Measurements from ENCODE around the gene NUP98.

Gene NUP98

DNA sequence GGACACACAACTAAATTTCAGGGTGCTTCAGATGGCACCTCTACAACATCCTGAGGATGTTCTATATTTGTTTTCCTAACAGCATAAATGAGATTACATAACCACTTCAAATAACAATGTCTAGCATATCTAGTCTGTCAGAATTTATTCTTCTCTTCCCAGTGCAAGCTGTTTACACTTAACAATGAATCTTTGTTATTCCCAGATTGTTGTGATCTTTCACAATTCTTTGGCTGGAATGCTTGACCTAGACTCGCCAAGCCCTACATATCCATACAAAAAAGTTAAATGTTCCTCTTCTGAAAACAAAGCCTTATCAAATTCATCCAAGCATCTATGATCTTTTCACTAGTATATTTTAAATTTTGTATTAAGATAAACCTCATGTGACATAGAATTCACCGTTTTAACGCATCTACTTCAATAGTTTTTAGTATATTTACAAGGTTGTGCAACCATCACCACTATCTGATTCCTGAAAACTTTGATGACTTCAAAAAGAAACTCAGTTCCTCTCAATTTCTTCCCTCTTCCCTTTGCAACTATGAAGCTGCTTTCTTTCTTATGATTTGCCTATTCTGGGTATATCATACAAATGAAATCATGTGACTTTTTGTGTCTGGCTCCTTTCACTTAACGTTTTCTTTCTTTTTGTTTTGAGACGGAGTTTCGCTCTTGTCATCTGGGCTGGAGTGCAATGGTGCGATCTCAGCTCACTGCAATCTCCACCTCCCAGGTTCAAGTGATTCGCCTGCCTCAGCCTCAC lies 64.5 kb downstream of the NUP98 start:
- no peak for DNase-seq

DNA sequence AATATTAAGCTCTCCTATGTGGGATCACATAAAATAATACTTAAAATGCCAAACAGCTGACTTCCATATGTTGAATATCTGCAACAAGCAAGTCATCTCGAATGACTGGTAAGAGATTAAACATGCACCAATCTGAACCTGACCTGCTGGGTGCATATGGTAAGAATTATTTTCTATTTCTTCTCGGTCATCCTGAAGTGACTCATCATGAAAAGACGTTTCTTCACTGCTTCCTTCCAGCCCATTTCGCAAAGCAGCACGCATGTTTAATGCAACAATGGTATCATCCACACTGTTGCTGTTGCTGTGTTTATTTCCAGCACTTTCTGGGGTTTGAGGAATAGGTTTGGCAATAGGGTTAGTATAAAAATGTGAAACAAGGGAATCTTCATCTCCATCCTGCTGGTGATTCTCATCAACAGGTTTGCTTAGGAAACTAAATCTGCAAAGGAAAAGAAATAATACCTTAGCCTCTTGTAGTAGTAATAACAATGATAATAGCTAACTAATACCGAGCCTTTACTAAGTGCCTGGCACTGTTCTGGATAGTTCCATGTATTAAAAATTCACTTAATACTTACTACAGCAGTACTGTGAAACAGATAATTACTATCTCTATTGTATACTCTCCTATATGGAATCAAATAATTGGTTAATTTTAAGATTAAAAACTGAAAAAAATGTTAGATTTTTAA lies 74.2 kb downstream of the NUP98 start:
- DNase-seq: no peak

DNA sequence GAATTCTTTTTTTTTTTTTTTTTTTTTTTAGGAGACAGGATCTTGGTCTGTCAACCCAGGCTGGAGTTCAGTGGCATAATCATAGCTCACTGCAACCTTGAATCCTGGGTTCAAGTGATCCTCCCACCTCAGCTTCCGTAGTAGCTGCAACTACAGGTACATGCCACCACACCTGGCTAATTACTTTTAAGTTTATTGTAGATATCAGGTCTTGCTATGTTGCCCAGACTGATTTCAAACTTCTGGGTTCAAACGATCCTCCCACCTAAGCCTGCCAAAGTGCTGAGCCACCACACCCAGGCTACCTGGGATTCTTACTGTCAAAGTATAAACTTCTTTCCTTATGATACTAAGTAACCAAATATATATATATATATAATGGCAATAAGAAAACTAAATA lies 75.3 kb downstream of the NUP98 start:
- no peak for DNase-seq

DNA sequence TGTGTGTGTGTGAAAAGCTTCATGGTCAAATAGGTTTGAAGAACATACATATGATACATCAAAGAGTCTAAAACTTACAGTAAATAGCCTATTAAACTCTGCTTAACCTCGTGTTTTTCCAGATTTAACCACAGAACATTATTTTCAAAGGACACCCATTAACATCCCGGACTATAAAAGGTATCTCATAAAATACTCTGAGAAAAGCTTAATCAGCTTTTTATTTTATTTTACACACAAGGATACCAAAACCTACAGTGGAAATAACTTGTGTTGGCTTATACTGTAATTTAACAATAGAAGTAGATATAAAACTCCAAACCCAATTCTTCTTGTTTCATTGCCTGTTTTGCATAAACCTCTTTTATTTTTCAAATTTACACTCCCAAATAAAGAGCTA lies 76.4 kb downstream of the NUP98 start:
- no peak for DNase-seq

DNA sequence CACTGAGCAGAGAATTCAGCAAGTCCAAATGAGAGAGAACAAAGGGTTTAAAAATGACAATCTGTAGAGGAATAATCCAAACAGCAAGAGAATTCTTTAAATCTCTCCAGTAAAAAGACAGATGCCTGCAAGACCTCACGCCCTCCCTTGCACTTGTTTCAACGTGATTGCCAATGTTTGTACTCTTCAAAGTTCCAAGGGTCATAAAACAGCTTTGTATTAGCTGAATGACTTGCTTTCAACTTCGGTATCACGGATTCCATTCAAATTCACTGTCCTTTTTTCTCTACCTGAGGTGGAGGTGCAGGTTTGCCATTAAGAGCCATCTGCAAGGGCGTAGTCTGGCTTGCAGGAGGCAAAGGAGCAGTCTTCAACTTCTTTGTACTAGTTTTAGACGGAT lies 85.1 kb downstream of the NUP98 start:
- DNase-seq: no peak

DNA sequence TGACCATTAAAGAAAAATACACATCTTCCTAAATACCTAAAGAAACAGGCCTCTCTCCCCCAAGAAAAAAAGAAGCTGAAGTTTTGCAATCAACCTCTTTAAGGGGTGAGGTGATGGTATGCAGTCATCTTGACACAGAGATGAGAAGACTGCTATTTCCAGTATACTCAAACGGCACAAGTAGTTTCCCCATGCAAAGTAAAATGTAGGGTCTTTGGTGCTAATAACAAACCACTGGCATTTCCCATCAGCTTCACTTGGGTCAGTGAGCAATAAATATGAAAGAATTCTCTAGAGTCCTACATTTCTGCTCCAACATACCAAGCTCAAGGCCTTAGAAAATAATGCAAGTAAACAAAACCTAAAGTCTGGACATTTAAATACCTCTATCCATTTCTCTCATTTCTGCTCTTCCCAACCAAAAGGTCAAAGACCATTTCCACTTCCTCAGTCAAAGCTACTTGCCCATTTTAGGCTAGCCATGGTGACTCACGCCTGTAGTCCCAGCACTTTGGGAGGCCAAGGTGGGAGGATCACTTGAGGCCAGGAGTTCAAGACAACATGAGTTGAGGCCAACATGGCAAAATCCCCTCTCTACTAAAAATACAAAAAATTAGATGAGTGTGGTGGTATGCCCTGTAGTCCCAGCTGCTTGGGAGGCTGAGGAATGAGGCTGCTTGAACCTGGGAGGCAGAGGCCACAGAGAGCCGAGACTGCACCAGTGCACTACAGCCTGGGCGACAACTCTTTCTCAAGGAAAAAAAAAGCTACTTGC lies 86.7 kb downstream of the NUP98 start:
- no peak for DNase-seq

DNA sequence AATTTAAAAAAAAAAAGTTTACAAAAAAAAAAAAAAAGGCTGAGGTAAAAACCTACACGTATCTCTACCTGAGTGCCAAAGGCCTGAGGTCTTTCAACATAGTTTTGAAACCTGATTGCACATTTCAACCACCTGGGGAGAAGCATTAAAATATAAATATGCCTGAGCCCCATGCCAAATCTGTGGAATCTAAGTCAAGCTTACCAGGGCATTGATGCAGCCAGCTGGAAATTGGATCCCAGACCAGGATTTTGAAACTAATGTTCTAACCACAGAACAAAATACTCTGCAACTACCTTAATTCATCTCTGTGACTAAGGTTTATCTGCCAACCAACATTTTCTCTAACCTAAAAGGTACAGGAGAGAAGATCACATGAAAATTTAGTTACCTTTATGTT lies 87.4 kb downstream of the NUP98 start:
- no peak for DNase-seq

DNA sequence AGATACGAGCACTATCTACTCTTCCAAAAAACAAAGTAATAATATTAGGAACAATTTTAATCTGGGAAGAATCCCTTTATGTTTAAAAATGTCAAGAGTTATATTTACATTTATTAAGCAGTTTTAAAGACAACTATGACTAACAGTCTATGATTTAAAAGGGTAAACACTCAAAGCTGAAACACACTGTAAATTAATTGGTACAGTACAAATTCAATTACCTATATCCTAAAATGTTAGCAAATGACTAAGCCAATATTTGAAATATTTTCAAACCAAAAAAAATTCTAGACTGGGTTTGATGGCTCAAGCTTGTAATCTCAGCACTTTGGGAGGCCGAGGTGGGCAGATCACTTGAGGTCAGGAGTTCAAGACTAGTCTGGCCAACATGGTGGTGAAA lies 90.2 kb downstream of the NUP98 start:
- no peak for DNase-seq

DNA sequence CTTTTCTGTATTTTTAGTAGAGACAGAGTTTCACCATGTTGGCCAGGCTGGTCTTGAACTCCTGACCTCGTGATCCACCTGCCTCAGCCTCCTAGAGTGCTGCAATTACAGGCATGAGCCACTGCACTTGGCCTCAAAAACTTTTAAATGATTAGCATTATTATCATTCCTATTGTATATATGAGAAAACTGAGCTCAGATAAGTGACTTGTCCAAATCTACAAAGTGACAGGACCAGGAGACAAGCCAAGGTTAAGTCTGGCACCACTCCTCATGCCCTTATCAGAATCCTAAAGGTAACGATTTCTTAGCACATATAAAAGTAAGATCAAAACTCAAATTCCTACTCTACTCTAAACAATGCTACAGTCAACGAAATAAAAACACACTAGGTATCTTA lies 94.0 kb downstream of the NUP98 start:
- DNase-seq: no peak

DNA sequence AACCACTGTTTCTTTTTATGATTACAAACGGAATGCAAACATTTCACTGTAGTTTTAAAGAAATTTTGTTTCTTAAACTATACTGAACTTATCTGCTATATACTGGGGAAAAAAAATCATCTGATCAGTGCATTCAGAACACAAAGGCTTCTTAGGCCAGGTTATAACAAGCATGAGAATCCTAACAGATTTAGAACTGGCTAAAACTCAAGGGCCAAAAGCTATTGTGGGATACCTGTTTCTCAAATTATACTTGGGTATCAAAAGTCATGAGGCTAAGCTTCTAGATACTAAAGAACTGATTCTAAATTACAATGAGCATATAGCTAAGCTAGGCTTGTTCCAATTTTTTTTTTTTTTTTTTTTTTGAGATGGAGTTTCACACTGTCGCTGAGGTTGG lies 96.4 kb downstream of the NUP98 start:
- DNase-seq: no peak

DNA sequence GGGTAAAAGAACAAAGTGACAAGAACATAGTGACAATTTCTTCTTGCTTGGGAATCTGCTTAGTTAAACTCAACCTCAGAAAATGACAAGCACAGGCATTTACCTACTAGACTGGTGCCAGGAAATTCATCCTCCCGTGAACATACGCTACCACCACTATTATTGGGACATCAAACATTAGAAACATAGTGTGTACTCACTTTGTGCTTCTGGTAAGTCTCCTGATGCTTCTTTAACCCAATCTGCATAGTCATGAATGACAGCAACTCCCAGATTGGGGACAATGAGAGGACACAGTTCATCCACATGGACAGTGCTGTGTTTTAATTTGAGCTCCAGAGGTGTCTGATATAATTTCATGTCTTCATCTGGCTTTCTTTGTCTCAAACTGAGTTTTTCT lies 96.9 kb downstream of the NUP98 start:
- no peak for DNase-seq

DNA sequence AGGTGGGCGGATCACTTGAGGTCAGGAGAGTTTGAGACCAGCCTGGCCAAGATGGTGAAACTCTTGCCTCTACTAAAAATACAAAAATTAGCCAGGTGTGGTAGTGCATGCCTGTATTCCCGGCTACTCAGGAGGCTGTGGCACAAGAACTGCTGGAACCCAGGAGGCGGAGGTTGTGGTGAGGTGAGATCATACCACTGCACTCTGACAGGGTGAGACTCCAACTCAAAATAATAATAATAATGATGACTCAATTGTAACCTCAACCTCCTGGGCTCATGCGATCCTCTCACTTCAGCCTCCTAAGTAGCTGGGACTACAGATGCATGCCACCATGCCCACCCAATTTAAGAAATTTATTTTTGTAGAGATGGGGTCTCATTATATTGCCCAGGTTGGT lies 110.6 kb downstream of the NUP98 start:
- no peak for DNase-seq

DNA sequence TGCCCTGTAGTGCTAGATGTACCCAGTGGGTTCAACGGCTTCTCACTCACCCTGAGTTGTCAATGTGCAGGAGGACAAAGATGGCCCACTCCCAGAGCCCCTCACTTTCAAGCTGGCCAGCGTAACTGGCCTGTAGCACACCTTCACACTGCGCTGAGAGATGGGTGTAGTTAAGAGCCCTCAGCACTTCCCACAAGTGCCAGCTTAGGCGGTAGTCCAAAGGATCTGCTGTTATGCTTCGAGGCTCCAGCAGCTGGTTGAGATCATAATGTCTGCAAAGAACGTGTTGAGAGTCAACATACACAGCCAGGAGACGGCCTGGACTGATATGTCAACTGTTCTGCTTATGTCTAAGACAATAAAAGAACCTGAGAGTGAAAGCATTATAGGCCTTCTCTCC lies 111.4 kb downstream of the NUP98 start:
- no peak for DNase-seq

DNA sequence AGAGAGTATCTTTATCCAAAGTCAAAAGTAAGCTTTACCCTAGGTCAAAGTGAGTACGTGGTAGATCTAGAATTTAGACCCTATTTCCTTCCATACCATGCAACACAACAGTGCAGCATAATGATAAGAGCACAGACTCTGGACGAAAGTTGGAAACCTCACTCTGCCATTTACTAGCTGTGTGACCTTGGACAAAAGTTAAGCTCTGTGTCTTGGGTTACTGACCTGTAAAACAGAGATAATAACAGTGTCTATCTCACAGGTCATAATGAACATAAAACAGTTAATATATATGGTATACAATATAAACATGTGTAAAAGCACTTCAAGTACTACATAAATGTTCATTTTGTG lies 112.6 kb downstream of the NUP98 start:
- DNase-seq: no peak

DNA sequence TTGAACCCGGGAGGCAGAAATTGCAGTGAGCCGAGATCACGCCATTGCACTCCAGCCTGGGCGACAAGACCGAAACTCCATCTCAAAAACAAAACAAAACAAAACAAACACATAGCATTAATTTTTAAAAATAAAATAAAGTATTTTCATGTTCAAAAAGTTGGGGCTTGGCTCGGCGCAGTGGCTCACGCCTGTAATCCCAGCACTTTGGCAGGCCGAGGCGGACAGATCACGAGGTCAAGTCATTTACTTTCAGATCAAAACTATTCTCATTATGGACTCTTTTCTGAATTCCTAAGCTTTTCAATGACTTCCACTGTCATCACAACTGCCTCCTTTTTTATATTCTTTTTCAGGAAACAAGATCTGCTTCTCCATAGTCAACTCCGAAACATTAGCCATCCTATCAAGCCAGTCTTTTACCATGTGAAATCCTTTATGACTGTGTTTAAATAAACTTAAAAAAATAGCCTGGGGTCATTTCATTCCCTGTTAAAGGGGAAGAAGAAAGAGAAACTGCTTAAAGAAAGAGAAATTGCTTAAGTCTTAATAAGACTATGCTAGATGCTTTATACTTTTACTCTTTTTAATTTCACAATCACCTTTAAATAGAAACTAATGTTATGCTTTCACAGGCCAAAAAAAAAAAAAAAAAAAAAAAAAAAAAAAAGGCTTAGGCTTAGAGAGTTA lies 113.1 kb downstream of the NUP98 start:
- no peak for DNase-seq

DNA sequence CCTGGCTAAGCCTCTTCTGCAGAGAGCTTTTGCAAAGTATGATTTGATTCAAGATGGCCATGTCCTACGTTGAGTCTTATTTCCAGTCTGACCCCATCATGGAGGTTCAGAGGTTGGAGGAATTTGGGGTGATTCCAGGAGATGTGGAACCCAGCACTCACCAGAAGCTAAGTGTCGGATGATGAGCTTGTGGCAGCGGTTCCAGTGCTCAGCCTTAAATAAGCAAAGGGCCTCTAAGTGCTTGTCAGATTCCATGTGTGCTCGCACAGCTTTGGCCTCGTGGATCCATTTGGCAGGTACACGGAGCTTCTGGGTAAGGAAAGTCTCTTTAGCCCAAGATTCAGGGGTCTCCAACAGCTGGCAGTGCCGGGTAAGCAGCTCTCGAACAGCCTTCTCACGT lies 114.3 kb downstream of the NUP98 start:
- no peak for DNase-seq

DNA sequence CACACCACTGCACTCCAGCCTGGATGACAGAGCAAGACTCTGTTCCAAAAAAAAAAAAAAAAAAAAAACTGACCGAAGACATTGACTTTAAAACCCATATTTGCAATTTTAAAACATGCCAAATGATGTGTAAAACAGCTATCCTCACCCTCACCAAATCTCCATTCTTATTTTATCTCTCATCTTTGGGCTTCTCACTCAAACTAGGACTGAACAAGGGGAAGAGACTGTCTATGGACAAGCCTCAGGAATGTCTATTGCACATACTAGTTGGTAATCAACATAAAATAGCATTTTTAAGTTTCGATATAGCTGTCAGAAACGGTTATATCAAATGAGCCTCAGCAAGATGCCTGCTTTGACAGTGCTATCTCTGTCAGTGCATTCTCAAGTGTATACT lies 118.3 kb downstream of the NUP98 start:
- no peak for DNase-seq

DNA sequence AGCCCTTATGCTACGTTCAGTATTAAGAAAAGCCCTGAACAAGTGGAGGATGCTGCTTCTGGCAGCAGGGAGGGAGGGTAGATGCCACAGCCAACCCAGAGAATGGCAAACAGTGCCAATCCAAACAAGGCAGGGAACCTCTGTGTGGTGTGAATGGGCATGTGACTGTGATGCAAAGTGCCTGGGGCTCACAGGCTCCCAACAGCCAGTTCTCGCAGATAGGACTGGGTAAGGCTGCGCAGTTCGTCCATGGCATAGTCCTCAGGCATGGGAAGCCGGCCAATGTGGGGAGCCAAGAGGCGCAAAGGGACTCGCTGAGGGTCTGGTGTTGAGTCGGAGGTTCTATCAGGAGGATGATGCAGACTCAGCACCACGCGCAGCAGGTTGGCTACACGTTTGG lies 121.4 kb downstream of the NUP98 start:
- DNase-seq: no peak

DNA sequence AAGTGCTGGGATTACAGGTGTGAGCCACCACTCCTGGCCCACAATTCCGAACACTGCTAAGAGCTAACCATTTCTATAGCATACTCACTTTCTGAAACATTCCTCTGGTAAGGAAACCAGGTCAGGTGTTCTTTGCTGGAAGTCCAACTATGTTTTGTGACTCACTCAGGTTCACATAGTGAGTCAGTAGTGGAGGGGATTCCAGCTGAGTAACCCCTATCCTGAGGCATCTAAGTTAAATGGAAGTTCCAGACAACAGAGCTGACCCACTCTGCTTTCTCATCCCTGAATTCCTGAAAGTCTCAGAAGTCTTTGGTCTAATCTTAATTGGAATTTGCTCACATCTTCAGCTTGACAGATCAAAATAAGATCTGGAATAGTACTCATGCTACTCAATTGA lies 123.2 kb downstream of the NUP98 start:
- DNase-seq: no peak

DNA sequence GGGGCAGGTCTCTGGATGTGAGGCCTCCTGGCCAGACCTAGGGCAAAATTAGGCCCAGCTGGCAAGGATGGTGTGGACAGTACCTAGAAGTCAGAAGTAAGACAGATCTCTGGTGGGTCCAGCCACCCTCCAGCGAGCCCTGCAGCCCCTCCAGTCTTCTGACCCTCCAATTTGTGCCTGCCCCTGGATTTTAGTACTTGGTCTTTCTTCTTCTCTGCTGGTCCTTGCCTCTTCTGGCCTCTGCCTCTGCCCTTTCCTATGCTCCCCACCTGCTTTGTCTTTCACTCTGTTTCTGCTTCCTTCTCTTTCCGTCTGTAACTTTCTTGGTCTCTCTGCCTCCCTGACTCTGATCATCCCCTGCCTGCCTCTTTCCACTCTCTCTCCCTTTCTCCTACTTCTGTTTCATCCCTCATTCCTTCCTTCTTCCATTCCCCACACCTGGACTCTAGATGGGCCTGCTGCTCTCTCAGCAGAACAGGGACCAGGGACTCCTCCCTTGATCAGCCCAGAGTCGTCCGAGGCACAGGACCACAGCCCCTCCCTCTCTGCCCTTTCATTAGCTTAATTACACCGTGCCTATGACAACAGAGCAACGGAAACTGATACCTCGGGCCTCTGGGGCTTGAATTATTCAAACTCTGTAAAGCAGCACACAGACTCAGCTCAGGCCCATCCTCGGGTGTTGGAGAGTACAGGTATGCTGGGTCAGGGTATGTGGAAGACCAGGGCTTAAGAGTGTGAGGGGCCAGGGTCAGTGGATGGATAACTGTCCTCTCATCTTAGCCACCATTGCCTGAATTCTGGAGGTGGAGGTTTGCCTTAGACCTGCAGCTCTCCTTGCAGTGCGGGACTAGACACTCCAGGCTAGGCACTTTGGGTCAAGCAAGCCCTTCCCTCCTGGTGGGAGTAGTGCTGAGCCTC lies 125.8 kb downstream of the NUP98 start, which contains the start of gene CHRNA10:
TSS of gene CHRNA10 (minus strand) at position 51 of the 921 bp plus-strand sequence. CDS start 72 bp downstream, outside the sequence.
- no peak for DNase-seq

DNA sequence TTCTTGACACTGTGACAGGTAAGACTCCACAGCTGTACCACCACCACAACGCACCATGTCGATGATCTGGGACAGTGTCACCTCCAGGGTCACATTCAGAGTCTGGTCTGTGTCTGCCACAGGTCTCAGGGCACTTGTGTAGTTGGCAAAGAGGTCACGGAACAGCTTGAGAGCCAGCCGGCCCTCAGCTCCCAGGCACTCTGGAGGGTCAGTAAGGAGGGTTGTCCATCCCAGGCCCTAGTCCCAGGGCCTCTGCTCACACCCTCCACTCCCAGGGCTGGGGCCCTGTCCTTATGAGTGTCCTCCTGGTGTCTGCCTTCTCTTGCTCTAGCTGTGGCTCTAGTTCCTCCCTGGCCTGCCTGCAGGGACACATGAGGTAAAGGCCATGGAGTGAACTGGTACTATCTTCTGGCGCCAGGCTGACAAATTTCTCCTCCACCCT lies 127.6 kb downstream of the NUP98 start:
- DNase-seq: no peak

DNA sequence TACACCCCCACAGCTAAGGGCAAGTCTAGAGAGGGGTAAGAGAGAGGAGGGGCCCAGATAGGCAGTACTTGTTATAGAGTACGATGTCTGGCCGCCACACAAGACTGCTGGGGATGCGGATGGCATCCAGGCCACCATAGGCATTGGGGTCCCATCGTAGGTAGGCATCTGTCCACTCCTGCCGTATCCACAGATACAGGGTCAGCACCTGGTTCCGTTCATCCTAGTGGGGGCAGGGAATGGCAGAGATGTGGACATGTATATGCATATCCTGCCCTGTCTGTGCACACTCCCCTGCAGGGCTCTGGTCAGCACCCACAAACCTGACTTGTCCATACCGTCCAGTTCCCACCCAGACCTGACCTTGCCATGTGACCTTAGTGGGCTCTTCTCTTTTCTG lies 128.2 kb downstream of the NUP98 start:
- DNase-seq: no peak

All from RPMI8226 (cell line).